ENCODE results near the gene GDF7. TPM values are rescaled to one million over a fixed set of nuclear protein-coding genes. Genes with fewer than 3 reads are reported as not detected.

Gene GDF7
- polyA plus RNA-seq, 3 donors: not detected

DNA sequence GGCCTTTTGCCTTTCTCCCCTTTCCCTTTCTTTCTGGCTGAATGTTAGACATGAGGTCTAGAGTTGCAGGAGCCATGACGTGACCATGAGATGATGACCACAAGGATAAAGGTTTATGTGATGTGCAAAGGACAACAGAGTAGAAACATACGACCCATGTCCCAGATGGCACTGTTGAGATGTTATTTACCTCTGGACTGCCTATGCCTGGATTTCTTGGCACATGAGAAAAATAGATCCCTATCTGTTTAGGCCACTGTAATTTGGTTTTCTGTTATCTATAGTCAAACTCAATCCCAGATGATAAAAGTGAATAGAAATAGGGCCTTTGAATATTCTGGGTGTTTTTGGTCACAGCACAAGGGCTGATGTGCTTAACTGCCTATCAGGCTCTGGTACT is 58.8 kb downstream of the GDF7 start:
- no peak overlapping the region for H2AFZ ChIP-seq (ENCODE audit: insufficient read depth, low read depth, low read length, poor library complexity, severe bottlenecking)
- Mint-ChIP-seq H3K4me3 (no peak overlapping the region), H3K27ac (no peak overlapping the region), H3K27me3 (ENCODE audit: low read depth in 3 of 3) (peaks cover 0 to 4% (median 0%) of the 10 kb centered on the region in 3 donors), H3K9me3 (peaks cover 0 to 7% (median 5%) of the 10 kb centered on the region in 7 donors), H3K36me3 (peaks cover 6 to 32% of the 10 kb centered on the region in 2 donors), H3K4me1 (peaks cover 10% of the 10 kb centered on the region)
- H3K27ac ChIP-seq (ENCODE audit: low read depth in 1 of 2, low read length in 2 of 2): no peak overlapping the region
- H3K4me3 ChIP-seq (replicated peaks in 1 of 3; ENCODE audit: low read depth in 2 of 3, low read length in 3 of 3): no peak overlapping the region
- no peak for TF ChIP-seq CTCF (IDR thresholded peaks at IDR 0.05)
- H3K36me3 ChIP-seq (replicated peaks in 1 of 2; ENCODE audit: control insufficient read depth in 1 of 2, insufficient read depth in 2 of 2, low read length in 2 of 2): peaks cover 0 to 2% of the 10 kb centered on the region in 2 donors
- H3K27me3 ChIP-seq (ENCODE audit: control insufficient read depth in 2 of 2, insufficient read depth in 2 of 2, low read length in 2 of 2): no peaks in the 10 kb centered on the region
- H3K4me1 ChIP-seq (ENCODE audit: control insufficient read depth in 1 of 2, insufficient read depth in 2 of 2, low read length in 2 of 2): peaks cover 0 to 8% of the 10 kb centered on the region in 2 donors
- H3K79me2 ChIP-seq (ENCODE audit: insufficient read depth, low read length): no peaks in the 10 kb centered on the region
- no peak overlapping the region for H3K4me2 ChIP-seq (replicated peaks; ENCODE audit: extremely low read depth, low read length, poor library complexity, severe bottlenecking)
- no peaks in the 10 kb centered on the region for H3K9me3 ChIP-seq (replicated peaks in 1 of 2; ENCODE audit: control insufficient read depth in 1 of 2, insufficient read depth in 1 of 2, low read length in 2 of 2)
- no peaks in the 10 kb centered on the region for H4K20me1 ChIP-seq (ENCODE audit: insufficient read depth, low read length)
- no peak overlapping the region for H3K9ac ChIP-seq (ENCODE audit: insufficient read depth, low read length, poor library complexity, severe bottlenecking)
- intact Hi-C loops (cut with micrococcal nuclease): no loop called here
- no CpG with 5 or more reads among the region's 2 CpGs for WGBS (ENCODE audit: insufficient coverage)
- DNase-seq: no peak

DNA sequence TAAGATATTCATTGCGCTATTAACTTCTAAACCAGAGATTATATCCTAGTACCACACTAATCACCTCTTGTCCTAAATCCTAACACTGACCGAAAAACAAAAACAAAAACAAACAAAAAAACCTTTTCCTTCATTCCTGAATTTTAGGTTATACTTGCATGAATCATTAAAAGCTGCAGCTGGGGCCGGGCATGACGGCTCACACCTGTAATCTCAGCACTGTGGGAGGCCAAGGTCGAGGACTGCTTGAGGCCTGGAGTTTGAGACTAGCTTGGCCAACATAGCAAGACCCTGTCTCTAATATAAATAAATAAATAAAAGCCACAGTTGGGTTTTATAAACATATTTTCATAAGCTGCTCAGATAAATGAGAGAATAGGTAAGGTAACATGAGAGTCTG is 60.0 kb downstream of the GDF7 start:
- H4K20me1 ChIP-seq (ENCODE audit: insufficient read depth, low read length): no peaks in the 10 kb centered on the region
- no peak for TF ChIP-seq CTCF (IDR thresholded peaks at IDR 0.05)
- H3K4me3 ChIP-seq (replicated peaks in 1 of 3; ENCODE audit: low read depth in 2 of 3, low read length in 3 of 3): no peak overlapping the region
- no peak overlapping the region for H3K4me2 ChIP-seq (replicated peaks; ENCODE audit: extremely low read depth, low read length, poor library complexity, severe bottlenecking)
- H3K9me3 Mint-ChIP-seq: peaks cover 0 to 6% (median 0%) of the 10 kb centered on the region in 7 donors
- H3K27ac Mint-ChIP-seq: no peak overlapping the region
- no peaks in the 10 kb centered on the region for H3K9me3 ChIP-seq (replicated peaks in 1 of 2; ENCODE audit: control insufficient read depth in 1 of 2, insufficient read depth in 1 of 2, low read length in 2 of 2)
- H3K4me1 Mint-ChIP-seq: peaks cover 10% of the 10 kb centered on the region
- 86% methylated on average over 1 of the region's 5 CpGs for WGBS (ENCODE audit: insufficient coverage)
- no peak overlapping the region for H3K9ac ChIP-seq (ENCODE audit: insufficient read depth, low read length, poor library complexity, severe bottlenecking)
- intact Hi-C loops (cut with micrococcal nuclease): no loop called here
- no peak for DNase-seq
- H3K36me3 ChIP-seq (replicated peaks in 1 of 2; ENCODE audit: control insufficient read depth in 1 of 2, insufficient read depth in 2 of 2, low read length in 2 of 2): peaks cover 0 to 2% of the 10 kb centered on the region in 2 donors
- no peak overlapping the region for H3K27ac ChIP-seq (ENCODE audit: low read depth in 1 of 2, low read length in 2 of 2)
- H3K4me3 Mint-ChIP-seq: no peak overlapping the region
- H3K27me3 Mint-ChIP-seq (ENCODE audit: low read depth in 3 of 3): peaks cover 0 to 4% (median 0%) of the 10 kb centered on the region in 3 donors
- peaks cover 4 to 30% of the 10 kb centered on the region in 2 donors for H3K36me3 Mint-ChIP-seq
- H2AFZ ChIP-seq (ENCODE audit: insufficient read depth, low read depth, low read length, poor library complexity, severe bottlenecking): no peak overlapping the region
- no peaks in the 10 kb centered on the region for H3K79me2 ChIP-seq (ENCODE audit: insufficient read depth, low read length)
- H3K4me1 ChIP-seq (ENCODE audit: control insufficient read depth in 1 of 2, insufficient read depth in 2 of 2, low read length in 2 of 2): peaks cover 0 to 8% of the 10 kb centered on the region in 2 donors
- H3K27me3 ChIP-seq (ENCODE audit: control insufficient read depth in 2 of 2, insufficient read depth in 2 of 2, low read length in 2 of 2): no peaks in the 10 kb centered on the region

Measured in CD14-positive monocyte (primary cell).